HepG2 (cell line): ENCODE results near the gene TOLLIP. TPM values are rescaled to one million over a fixed set of nuclear protein-coding genes. Genes with fewer than 3 reads are reported as not detected.

Source experiments
- ADNP ChIP-seq: sonication (generic); formaldehyde crosslinking; IDR thresholded peaks from 2 replicates; pipeline ENCODE4 v1.4.0; 2020; ENCODE audit warnings: missing genetic modification reagents
- CENPX ChIP-seq: sonication (generic); formaldehyde crosslinking; IDR thresholded peaks from 2 replicates; pipeline ENCODE4 v1.9.0; 2021; ENCODE audit warnings: mild to moderate bottlenecking, missing genetic modification reagents, moderate library complexity
- DNMT1 ChIP-seq: sonication (generic); formaldehyde crosslinking; IDR thresholded peaks from 2 replicates; pipeline ENCODE4 v1.5.1; 2020; ENCODE audit warnings: mild to moderate bottlenecking, missing genetic modification reagents
- ELF4 ChIP-seq: sonication (generic); formaldehyde crosslinking; IDR thresholded peaks from 2 replicates; pipeline ENCODE4 v1.5.0; 2020; ENCODE audit warnings: missing genetic modification reagents, mild to moderate bottlenecking, moderate library complexity, borderline replicate concordance
- KDM1A ChIP-seq: IDR thresholded peaks from 2 replicates; pipeline ENCODE4 v1.6.1; 2016; ENCODE audit warnings: missing compliant biosample characterization
- MEF2D ChIP-seq: sonication (generic); formaldehyde crosslinking; IDR thresholded peaks from 2 replicates; pipeline ENCODE4 v1.5.1; 2020; ENCODE audit warnings: mild to moderate bottlenecking, missing genetic modification reagents
- NFE2 ChIP-seq: sonication (generic); formaldehyde crosslinking; IDR thresholded peaks from 2 replicates; pipeline ENCODE4 v1.4.0; 2020; ENCODE audit warnings: missing genetic modification reagents
- PHF20 ChIP-seq: sonication (generic); formaldehyde crosslinking; IDR thresholded peaks from 2 replicates; pipeline ENCODE4 v1.5.0; 2020; ENCODE audit warnings: mild to moderate bottlenecking, missing genetic modification reagents
- PLSCR1 ChIP-seq: sonication (generic); formaldehyde crosslinking; IDR thresholded peaks from 2 replicates; pipeline ENCODE4 v1.5.0; 2020; ENCODE audit warnings: missing genetic modification reagents, mild to moderate bottlenecking, borderline replicate concordance
- POLR2G ChIP-seq: fragments of 200-400 bp; formaldehyde crosslinking; IDR thresholded peaks from 2 replicates; pipeline ENCODE4 v1.6.1; 2018; ENCODE audit warnings: mild to moderate bottlenecking, low read depth, low read length, moderate library complexity
- RAD21 ChIP-seq: fragments of 450-650 bp; formaldehyde crosslinking; IDR thresholded peaks from 2 replicates; pipeline ENCODE4 v1.5.0; 2020; ENCODE audit warnings: mild to moderate bottlenecking
- SALL2 ChIP-seq: sonication (generic); formaldehyde crosslinking; IDR thresholded peaks from 2 replicates; pipeline ENCODE4 v1.8.1; 2023; ENCODE audit warnings: mild to moderate bottlenecking, missing genetic modification reagents, inconsistent platforms
- TRIM22 ChIP-seq: fragments of 450-650 bp; IDR thresholded peaks from 2 replicates; pipeline ENCODE4 v1.6.1; 2017
- ZBTB33 ChIP-seq: sonication (generic); formaldehyde crosslinking; IDR thresholded peaks from 2 replicates; pipeline ENCODE4 v1.4.0; 2020; ENCODE audit warnings: missing genetic modification reagents
- ZC3H13 ChIP-seq: sonication (generic); formaldehyde crosslinking; IDR thresholded peaks from 2 replicates; pipeline ENCODE4 v1.8.1; 2023; ENCODE audit warnings: mild to moderate bottlenecking, missing genetic modification reagents, moderate library complexity
- ZNF160 ChIP-seq: sonication (generic); formaldehyde crosslinking; IDR thresholded peaks from 2 replicates; pipeline ENCODE4 v1.8.0; 2022; ENCODE audit warnings: mild to moderate bottlenecking, inconsistent platforms, missing genetic modification reagents
- ZNF256 ChIP-seq: sonication (generic); formaldehyde crosslinking; conservative IDR thresholded peaks from 2 replicates; pipeline ENCODE4 v1.4.0; 2020; ENCODE audit warnings: missing genetic modification reagents
- ZNF274 ChIP-seq: sonication (generic); formaldehyde crosslinking; IDR thresholded peaks from 2 replicates; pipeline ENCODE4 v1.5.1; 2020; ENCODE audit warnings: mild to moderate bottlenecking, missing genetic modification reagents
- ZNF337 ChIP-seq: sonication (generic); formaldehyde crosslinking; IDR thresholded peaks from 2 replicates; pipeline ENCODE4 v1.5.1; 2020; ENCODE audit warnings: missing genetic modification reagents, low read depth, mild to moderate bottlenecking, borderline replicate concordance
- ZNF34 ChIP-seq: sonication (generic); formaldehyde crosslinking; IDR thresholded peaks from 2 replicates; pipeline ENCODE4 v1.4.0; 2020; ENCODE audit warnings: mild to moderate bottlenecking, missing genetic modification reagents, borderline replicate concordance
- ZNF441 ChIP-seq: sonication (generic); formaldehyde crosslinking; IDR thresholded peaks from 2 replicates; pipeline ENCODE4 v1.7.0; 2021; ENCODE audit warnings: missing genetic modification reagents, borderline replicate concordance
- ZNF547 ChIP-seq: sonication (generic); formaldehyde crosslinking; IDR thresholded peaks from 2 replicates; pipeline ENCODE4 v1.5.1; 2020; ENCODE audit warnings: mild to moderate bottlenecking, missing genetic modification reagents
- ZNF639 ChIP-seq: conservative IDR thresholded peaks from 2 replicates; pipeline ENCODE4 v1.6.1; 2018; ENCODE audit warnings: missing genetic modification reagents
- ZNF776 ChIP-seq: sonication (generic); formaldehyde crosslinking; IDR thresholded peaks from 2 replicates; pipeline ENCODE4 v1.4.0; 2020; ENCODE audit warnings: mild to moderate bottlenecking, missing genetic modification reagents
- ZNF883 ChIP-seq: sonication (generic); formaldehyde crosslinking; IDR thresholded peaks from 2 replicates; pipeline ENCODE4 v1.5.1; 2020; ENCODE audit warnings: mild to moderate bottlenecking, missing genetic modification reagents; ENCODE audit errors: not compliant biosample characterization
- ZSCAN22 ChIP-seq: sonication (generic); formaldehyde crosslinking; IDR thresholded peaks from 2 replicates; pipeline ENCODE4 v1.4.0; 2020; ENCODE audit warnings: mild to moderate bottlenecking, missing genetic modification reagents
- polyA plus RNA-seq, 8 experiments: library from polyadenylated mRNA; depleted of rRNA in 3 of 8; stranded (reverse) in 7 of 8; unstranded in 1 of 8; fragments of >200 nt; fragmentation: Illumina TruSeq in 4 of 8; extraction: Trizol in 4 of 8; gene quantifications; 2 replicates each; pipeline versions ENCODE4 v1.2.1 to v1.2.3, GENCODE V29; 2011 to 2016; ENCODE audit warnings: low read depth in 4 of 8, missing spikeins in 1 of 8, mixed read lengths in 1 of 8; ENCODE audit not compliant: insufficient read depth in 1 of 8
- total RNA-seq, 5 experiments: library from RNA; depleted of rRNA; stranded (reverse); fragments of >200 nt; fragmentation: Illumina TruSeq; extraction: Trizol; gene quantifications; 2 replicates each; pipeline ENCODE4 v1.2.3, GENCODE V29; 2016; ENCODE audit warnings: low read depth in 1 of 5

The TOLLIP gene
- total and polyA plus RNA-seq, 2 of the 13 experiments (the other 11 are each of a cell fraction or from before 2014, with no cell fraction given): 25.9 to 47.5 TPM

GRCh38 chr11:1309498-1310317 lies at the start of gene TOLLIP (continued):
- TF ChIP-seq ZNF441 (no peak), DNMT1 (CRISPR knock-in tag) (peak; percentile 67; the same call in 1 of the 2 replicates), ZNF34 (CRISPR knock-in tag) (peak; percentile 56; the same call in 1 of the 2 replicates), ZNF639 (no peak; the same call in 1 of the 2 replicates), RAD21 (CRISPR knock-in tag) (peak; percentile 38), ZNF160 (peak; percentile 88), POLR2G (peak; percentile 90), SALL2 (CRISPR knock-in tag) (no peak; the same call in none of the 2 replicates), CENPX (CRISPR knock-in tag) (no peak), PHF20 (CRISPR knock-in tag) (peak; percentile 83), ZSCAN22 (CRISPR knock-in tag) (0 out of 2 replicates have a peak, but pooled peaks have one; percentile 46), ZNF547 (peak; percentile 94), ZNF274 (CRISPR knock-in tag) (peak; percentile 96), NFE2 (CRISPR knock-in tag) (no peak), TRIM22 (no peak), ZNF776 (peak; percentile 92), ZNF256 (CRISPR knock-in tag) (0 out of 2 replicates have a peak, but pooled peaks have one; percentile 48), ELF4 (no peak), MEF2D (peak; percentile 48; the same call in 1 of the 2 replicates), ZNF337 (CRISPR knock-in tag) (no peak), ZBTB33 (0 out of 2 replicates have a peak, but pooled peaks have one; percentile 8), PLSCR1 (no peak), ZC3H13 (CRISPR knock-in tag) (peak; percentile 75), ADNP (CRISPR knock-in tag) (no peak), KDM1A (CRISPR knock-in tag) (no peak), ZNF883 (CRISPR knock-in tag) (peak; percentile 88)
